Right atrium auricular region (tissue), 2 donors: Measurements from ENCODE around the gene CKS1B. TPM values are rescaled to one million over a fixed set of nuclear protein-coding genes. Genes with fewer than 3 reads are reported as not detected.

Source experiments
- DNase-seq: peaks from one replicate; pipeline ENCODE4 v3.0.0-alpha.2; 2019; ENCODE audit warnings: low spot score
- H3K27ac ChIP-seq, 2 donors: fragments of 200-600 bp; sonication (generic); 1 replicate in 1 of 2; 2 replicates in 1 of 2; pipeline ENCODE4 v1.5.1; 2016 to 2019
- H3K27me3 ChIP-seq, 2 donors: fragments of 200-600 bp; sonication (generic); one replicate each; pipeline versions ENCODE4 v1.5.1 to v1.6.0; 2017 to 2019
- H3K36me3 ChIP-seq: fragments of 200-600 bp; sonication (generic); one replicate; pipeline ENCODE4 v1.5.1; 2016
- H3K4me1 ChIP-seq, 2 donors: fragments of 200-600 bp; sonication (generic); one replicate each; pipeline versions ENCODE4 v1.5.1 to v1.6.0; 2017 to 2019
- H3K4me3 ChIP-seq, 2 donors: fragments of 200-600 bp; sonication (generic); 1 replicate in 1 of 2; 2 replicates in 1 of 2; pipeline ENCODE4 v1.5.1; 2017 to 2019; ENCODE audit warnings: mild to moderate bottlenecking in 1 of 2, moderate library complexity in 1 of 2
- H3K9me3 ChIP-seq, 2 donors: fragments of 200-600 bp; sonication (generic); one replicate each; pipeline ENCODE4 v1.5.1; 2019
- CTCF ChIP-seq, 2 donors: fragments of 200-600 bp; sonication (generic); IDR thresholded peaks; one replicate each; pipeline ENCODE4 v1.5.1; 2019; ENCODE audit warnings: antibody characterized with exemption in 2 of 2
- microRNA-seq, 2 donors: library from miRNA; unstranded; fragments of <30 nt; microRNA quantifications; one replicate each; pipeline ENCODE4, GENCODE V29; 2016 to 2017; ENCODE audit warnings: borderline number of aligned reads in 2 of 2, borderline replicate concordance in 1 of 2
- total RNA-seq, 2 donors: library from RNA; depleted of rRNA; stranded (reverse); fragments of >200 nt; gene quantifications; one replicate each; pipeline ENCODE4 v1.1.0, GENCODE V29; 2016

Gene CKS1B
- total RNA-seq, 2 donors from 2014 or later: 20.0 to 23.8 TPM

- DNase-seq: no peak
Measured at GRCh38 chr1:155024315-155024714, 49.8 kb downstream of the CKS1B start.

GRCh38 chr1:155026154-155026553 lies 51.7 kb downstream of the CKS1B start:
- Histone ChIP-seq H3K27me3 (no peaks in the 10 kb centered on the region), H3K36me3 (no peaks in the 10 kb centered on the region), H3K9me3 (no peaks in the 10 kb centered on the region), H3K4me3 (no peak overlapping the region), H3K4me1 (no peaks in the 10 kb centered on the region), H3K27ac (no peak overlapping the region)
- no peak for TF ChIP-seq CTCF (IDR thresholded peaks at IDR 0.05)
- DNase-seq: no peak

More at GRCh38 chr1:155024315-155024714, 49.8 kb downstream of the CKS1B start:
- H3K27ac ChIP-seq: no peak overlapping the region
- H3K9me3 ChIP-seq: no peaks in the 10 kb centered on the region
- H3K4me3 ChIP-seq: no peak overlapping the region
- TF ChIP-seq CTCF (IDR thresholded peaks at IDR 0.05): no peak
- no peaks in the 10 kb centered on the region for H3K27me3 ChIP-seq
- H3K36me3 ChIP-seq: no peaks in the 10 kb centered on the region
- no peaks in the 10 kb centered on the region for H3K4me1 ChIP-seq

GRCh38 chr1:155026588-155026987 lies 52.1 kb downstream of the CKS1B start:
- no peak for DNase-seq
- no peak overlapping the region for H3K4me3 ChIP-seq
- no peaks in the 10 kb centered on the region for H3K36me3 ChIP-seq
- TF ChIP-seq CTCF (IDR thresholded peaks at IDR 0.05): no peak
- H3K27me3 ChIP-seq: no peaks in the 10 kb centered on the region
- no peak overlapping the region for H3K27ac ChIP-seq
- H3K4me1 ChIP-seq: no peaks in the 10 kb centered on the region
- H3K9me3 ChIP-seq: no peaks in the 10 kb centered on the region

Small RNA genes within 50 kb of the gene (microRNA-seq; reads per million reads assigned to microRNA genes)
- gene MIR4258: 0 reads per million in 2 donors

Other genes with a start within 250 kb of the CKS1B start
- gene KCNN3, start 104.4 kb upstream of the CKS1B start, total RNA-seq: 1 to 10 TPM; 3.9 to 4.4 TPM
- 10 to 100 TPM; 15.7 to 21.2 TPM for gene PMVK, start 38.0 kb upstream of the CKS1B start, total RNA-seq
- gene PBXIP1, start 18.6 kb upstream of the CKS1B start, total RNA-seq: 100 to 1,000 TPM in 1 of 2 donors, 10 to 100 TPM in 1; 81.4 to 101 TPM
- gene PYGO2, start 12.9 kb upstream of the CKS1B start, total RNA-seq: 10 to 100 TPM; 13.9 to 18.4 TPM
- 10 to 100 TPM; 69.5 to 80.5 TPM for gene SHC1, start 3.9 kb upstream of the CKS1B start, total RNA-seq
- gene FLAD1, start 8.7 kb downstream of the CKS1B start, total RNA-seq: 10 to 100 TPM; 19.5 to 24.8 TPM
- not detected for gene LENEP, start 18.9 kb downstream of the CKS1B start, total RNA-seq
- 10 to 100 TPM; 30.3 to 53.4 TPM for gene ZBTB7B, start 28.1 kb downstream of the CKS1B start, total RNA-seq
- not detected for gene DCST2, start 59.1 kb downstream of the CKS1B start, total RNA-seq
- gene DCST1, start 59.1 kb downstream of the CKS1B start, total RNA-seq: not detected
- 10 to 100 TPM; 64.6 to 96.7 TPM for gene ADAM15, start 76.6 kb downstream of the CKS1B start, total RNA-seq
- gene EFNA4, start 89.1 kb downstream of the CKS1B start, total RNA-seq: 1 to 10 TPM; 2.2 to 3.5 TPM
- gene EFNA3, start 104.2 kb downstream of the CKS1B start, total RNA-seq: 1 to 10 TPM in 1 of 2 donors, not detected in 1; 3.2 TPM
- gene EFNA1, start 153.2 kb downstream of the CKS1B start, total RNA-seq: 10 to 100 TPM; 24.8 to 41.4 TPM
- 1 to 10 TPM; 3.7 to 10.0 TPM for gene SLC50A1, start 161.2 kb downstream of the CKS1B start, total RNA-seq
- gene DPM3, start 165.8 kb downstream of the CKS1B start, total RNA-seq: 10 to 100 TPM; 46.5 to 47.8 TPM
- gene KRTCAP2, start 198.6 kb downstream of the CKS1B start, total RNA-seq: 100 to 1,000 TPM; 124 to 147 TPM
- gene TRIM46, start 199.2 kb downstream of the CKS1B start, total RNA-seq: under 1 TPM in 1 of 2 donors, not detected in 1; 0.20 TPM
- gene THBS3, start 233.2 kb downstream of the CKS1B start, total RNA-seq: 10 to 100 TPM; 10.9 to 11.2 TPM
- 10 to 100 TPM; 16.2 to 27.0 TPM for gene MTX1, start 234.0 kb downstream of the CKS1B start, total RNA-seq